SK-MEL-5 (cell line): ENCODE data around the gene TMEFF1. TPM values are rescaled to one million over a fixed set of nuclear protein-coding genes. Genes with fewer than 3 reads are reported as not detected.

Source experiments
- DNase-seq: peaks from one replicate; pipeline ENCODE4 v3.0.0-alpha.2; 2016; ENCODE audit warnings: low read depth, low spot score
- in situ Hi-C: cut with HindIII; loops from 2 replicates; pipeline ENCODE4 v1.10.0; 2016; ENCODE audit warnings: low sequenced_read_pairs, high pct_unique_total_duplicates, low pct_unique_long_range_greater_than_20kb
- total RNA-seq: library from RNA; depleted of rRNA; stranded (reverse); fragments of >200 nt; shearing (Covaris generic); gene quantifications from 2 replicates; pipeline ENCODE4 v1.2.3, GENCODE V29; 2014

Gene TMEFF1
- total RNA-seq, 1 experiment from 2014 or later: 4.3 TPM

DNA sequence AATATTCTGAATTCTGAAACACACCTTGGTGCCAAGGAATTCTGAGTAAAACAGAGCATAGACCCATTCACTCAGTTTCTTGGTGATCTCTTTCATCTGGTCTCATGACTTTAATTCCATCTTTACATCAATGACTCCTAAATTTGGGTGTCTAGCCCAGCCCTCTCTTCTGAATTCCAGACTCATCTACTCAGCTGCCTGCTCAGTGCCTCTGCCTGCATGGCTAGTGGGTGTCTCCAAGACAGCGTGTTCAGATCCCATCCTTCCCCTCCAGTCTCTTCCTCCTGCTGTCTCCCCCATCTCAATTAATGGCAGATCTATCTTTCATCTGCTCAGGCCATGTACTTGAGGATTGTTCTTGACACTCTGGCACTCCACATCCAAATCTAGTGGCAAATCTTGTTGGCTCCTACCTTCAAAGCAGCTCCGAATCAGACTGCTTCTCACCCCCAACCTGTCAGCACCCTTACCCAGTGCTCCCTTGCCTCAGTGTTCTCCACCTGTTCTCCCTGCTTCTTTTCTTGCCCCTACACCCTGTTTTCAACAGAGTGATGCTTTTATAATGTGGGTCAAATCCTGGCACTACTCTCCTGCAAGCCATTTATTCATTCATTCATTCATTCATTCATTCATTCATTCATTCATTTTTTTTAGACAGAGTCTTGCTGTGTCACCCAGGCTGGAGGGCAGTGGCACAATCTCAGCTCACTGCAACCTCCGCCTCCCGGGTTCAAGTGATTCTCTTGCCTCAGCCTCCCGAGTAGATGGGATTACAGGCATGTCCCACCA is 110.3 kb downstream of the TMEFF1 start:
- DNase-seq: no peak
- in situ Hi-C loops: loop anchor here (25.0 kb wide), 1 partner anchor 521 kb away; no protein-coding TSS in a partner anchor

DNA sequence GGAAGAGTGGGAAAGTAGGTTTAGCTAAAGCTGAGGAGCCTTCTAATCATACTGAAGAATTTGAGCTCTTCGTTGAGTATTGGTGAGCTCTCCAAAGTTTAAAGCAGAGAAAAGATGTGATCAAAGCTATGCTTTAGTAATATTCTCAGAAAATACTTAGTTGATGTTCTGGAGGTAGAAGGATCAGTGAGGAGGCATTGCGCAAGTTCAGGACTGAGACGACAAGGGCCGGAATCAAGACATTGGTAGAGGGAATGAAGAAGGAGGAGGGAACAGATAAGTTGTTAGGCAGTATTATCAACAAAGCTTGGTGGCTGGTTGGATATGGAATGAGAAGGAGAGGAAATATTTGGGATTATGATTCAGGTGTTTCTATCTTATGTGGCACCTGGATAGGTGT is 112.0 kb downstream of the TMEFF1 start:
- in situ Hi-C loops: loop anchor here (25.0 kb wide), 1 partner anchor 523 kb away; no protein-coding TSS in a partner anchor
- DNase-seq: no peak

DNA sequence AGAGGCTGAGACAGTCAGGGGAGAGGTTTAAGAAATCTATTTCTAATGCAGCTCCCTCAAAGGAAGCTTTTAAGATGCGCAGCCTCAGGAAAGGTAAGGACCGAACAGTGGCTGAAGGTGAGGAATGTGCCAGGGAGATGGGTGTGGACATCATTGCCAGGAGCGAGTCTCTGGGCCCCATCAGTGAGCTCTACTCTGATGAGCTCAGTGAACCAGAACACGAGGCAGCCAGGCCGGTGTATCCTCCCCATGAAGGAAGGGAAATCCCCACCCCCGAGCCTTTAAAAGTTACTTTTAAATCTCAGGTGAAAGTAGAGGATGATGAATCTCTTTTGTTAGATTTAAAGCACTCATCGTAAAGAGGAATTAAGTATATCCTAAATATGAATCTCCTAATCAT is 113.1 kb downstream of the TMEFF1 start:
- in situ Hi-C loops: loop anchor here (25.0 kb wide), 1 partner anchor 524 kb away; no protein-coding TSS in a partner anchor

DNA sequence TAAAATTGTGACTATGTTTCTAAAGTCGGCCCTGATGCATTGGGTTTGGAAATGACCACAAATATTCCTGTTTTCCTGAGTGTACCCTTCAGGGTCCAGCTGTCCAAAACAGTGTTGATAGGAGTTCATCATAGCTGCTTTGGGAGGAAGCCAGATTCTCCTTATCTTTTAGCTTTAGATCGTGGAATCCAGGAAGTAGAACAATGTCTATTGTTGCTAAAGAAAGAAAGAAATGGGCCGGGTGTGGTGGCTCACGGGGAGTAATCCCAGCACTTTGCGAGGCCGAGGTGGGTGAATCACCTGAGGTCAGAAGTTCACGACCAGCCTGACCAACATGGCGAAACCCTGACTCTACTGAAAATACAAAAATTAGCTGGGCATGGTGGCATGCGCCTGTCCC is 114.4 kb downstream of the TMEFF1 start:
- DNase-seq: no peak
- in situ Hi-C loops: loop anchor here (25.0 kb wide), 1 partner anchor 525 kb away; no protein-coding TSS in a partner anchor

More for the DNA sequence above, 113.1 kb downstream of the TMEFF1 start:
- DNase-seq: no peak

DNA sequence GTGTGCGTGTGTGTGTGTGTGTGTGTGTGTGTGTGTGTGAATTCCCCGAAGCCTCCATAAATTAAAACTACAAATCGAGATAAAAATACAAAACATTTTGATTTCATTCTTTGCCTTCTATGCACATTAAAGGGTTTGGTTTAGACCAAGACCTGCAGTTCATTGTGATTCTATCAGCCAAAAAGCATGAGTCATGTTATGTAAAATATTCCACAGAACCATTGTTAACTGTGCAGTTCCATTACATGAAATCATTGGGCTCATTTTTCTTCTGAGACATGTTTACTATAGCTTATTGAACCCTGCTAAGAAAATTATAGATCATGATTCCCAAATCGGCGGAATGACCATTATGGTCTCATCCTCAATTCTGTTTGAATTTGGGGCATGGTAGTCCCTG is 116.6 kb downstream of the TMEFF1 start:
- DNase-seq: no peak
- in situ Hi-C loops: loop anchor here (25.0 kb wide), 1 partner anchor 527 kb away; no protein-coding TSS in a partner anchor

DNA sequence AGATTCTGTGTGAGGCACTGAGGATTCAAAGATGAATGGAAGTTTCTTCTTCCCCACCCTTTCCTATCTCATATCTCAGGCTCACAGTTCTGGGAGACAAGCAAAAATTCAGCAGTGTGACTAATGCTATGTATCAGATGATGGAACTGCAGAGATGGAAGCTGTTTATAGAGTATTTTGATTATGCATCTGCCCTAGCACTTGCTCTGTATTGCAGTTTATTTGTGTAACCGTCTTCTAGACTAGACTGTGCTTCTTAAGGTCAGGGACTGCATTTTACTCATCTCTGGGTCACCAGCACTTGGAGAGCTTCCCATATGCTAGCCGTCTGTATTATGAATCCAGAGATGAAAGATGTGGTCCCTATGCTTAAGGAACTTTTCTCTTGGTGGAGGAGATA is 117.5 kb downstream of the TMEFF1 start:
- no peak for DNase-seq
- in situ Hi-C loops: loop anchor here (25.0 kb wide), 1 partner anchor 528 kb away; no protein-coding TSS in a partner anchor

DNA sequence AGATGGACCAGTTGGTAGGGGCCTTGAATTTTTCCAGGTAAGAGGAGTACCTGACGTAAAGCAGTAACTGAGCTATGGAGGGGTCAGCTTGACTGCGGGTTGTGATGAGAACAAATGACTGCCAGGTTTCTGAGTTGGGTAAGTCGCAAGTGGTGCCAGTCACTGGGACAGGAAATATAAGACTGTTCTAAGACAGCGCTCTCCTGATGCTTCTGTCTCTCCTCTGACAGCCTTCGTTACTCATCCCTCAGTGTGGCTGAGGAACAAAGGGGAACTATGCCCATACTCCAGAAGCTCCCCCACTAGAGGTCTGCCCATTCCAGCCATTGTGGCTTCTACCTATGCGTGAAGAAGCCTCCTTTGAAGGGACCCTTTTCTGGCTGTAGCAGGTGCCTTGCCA is 118.2 kb downstream of the TMEFF1 start:
- in situ Hi-C loops: loop anchor here (25.0 kb wide), 1 partner anchor 529 kb away; no protein-coding TSS in a partner anchor
- DNase-seq: no peak

DNA sequence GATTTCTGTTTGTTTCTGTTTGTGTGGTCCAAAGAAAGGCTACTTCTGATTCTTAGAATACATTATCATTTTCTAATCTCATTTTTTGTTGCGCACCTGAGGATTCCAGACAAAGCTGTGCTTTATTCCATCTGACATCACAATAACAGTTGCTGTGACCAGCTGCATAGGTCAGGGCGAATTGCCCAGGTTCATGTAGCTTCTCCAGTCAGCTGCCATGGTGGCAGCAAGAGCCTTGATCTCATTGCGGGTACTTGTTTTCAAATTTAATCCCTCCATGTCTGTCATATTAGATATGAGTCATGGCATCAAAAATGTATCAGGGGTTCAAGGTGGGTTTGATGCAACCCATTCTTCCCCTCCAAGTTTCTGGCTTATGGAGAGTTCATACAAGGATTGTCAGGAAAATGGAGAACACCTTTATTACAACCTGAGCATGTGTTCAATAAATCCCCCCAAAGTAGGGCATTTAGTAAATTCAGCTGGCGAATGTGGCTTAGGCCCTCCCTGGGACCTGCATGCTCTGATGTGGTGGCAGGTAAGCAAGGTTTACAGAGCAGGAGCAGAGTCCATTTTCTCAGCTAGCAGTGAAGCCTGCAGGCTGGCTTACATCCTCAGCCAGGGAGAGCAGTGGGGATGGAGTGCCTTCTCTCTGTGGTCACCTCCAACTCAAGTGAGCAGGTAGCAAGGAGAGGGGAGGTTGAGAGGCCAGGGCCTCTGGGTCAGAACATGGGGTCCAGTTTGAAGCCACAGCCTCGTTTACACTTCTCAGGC is 118.9 kb downstream of the TMEFF1 start:
- no peak for DNase-seq
- in situ Hi-C loops: loop anchor here (25.0 kb wide), 1 partner anchor 530 kb away; no protein-coding TSS in a partner anchor

DNA sequence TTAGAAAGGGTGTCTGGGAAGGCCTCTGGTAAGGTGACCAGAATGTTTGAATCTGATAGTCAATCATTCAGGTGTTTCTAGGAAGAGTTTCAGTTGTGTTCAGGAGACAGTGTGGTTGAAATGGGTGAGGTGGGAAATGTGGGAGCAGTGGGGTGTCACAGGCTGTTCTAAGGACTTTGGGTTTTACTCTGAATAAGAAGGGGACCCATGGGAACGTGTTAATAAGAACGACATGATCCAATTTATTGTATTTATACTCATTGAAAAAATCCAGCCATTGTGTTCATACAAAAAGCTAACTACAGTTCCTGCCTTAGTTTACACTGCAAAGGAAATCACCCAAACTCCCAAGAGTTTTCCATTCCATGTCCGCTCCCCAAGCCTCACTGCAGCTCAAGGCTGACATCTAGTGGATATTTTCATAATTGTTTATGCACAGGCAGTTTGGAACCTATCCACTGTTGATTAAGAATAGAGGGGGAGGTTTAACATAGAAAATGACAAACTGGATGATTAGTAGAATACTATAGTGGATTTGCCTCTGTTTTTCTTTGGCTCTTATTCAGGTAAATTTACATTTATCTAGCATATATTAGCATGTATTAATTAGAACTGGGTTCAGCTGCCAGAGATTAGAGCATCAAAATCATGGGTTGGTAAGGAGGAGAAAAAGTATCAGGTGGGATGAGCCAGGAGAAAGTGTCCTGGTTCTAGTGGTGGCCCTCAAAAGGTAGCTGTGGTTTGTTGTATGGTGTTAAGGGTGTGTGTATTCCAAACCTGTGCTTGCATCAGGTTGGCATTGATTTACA is 122.6 kb downstream of the TMEFF1 start:
- in situ Hi-C loops: loop anchor here (25.0 kb wide), 1 partner anchor 533 kb away; no protein-coding TSS in a partner anchor
- peak; percentile 80 for DNase-seq

DNA sequence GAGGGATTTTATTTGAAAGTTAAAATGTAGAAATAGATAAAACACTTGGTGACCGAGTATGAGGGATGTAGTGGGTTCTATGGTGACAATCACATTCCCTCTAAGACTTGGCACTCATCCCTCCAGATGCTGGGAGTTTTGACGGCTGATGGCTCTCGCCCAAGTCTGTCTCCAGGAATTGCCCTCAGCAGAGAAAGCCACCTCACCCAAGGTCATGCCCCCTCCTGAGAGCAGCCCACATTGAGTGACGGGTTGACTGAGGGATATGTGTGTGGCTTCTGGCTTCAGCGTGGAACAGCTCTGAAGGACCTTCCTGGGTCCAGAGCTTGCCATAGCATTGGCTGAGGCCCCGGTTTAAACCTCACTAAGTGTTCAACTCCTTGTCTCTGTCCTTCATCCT is 124.3 kb downstream of the TMEFF1 start:
- in situ Hi-C loops: loop anchor here (25.0 kb wide), 1 partner anchor 535 kb away; no protein-coding TSS in a partner anchor
- DNase-seq: no peak

DNA sequence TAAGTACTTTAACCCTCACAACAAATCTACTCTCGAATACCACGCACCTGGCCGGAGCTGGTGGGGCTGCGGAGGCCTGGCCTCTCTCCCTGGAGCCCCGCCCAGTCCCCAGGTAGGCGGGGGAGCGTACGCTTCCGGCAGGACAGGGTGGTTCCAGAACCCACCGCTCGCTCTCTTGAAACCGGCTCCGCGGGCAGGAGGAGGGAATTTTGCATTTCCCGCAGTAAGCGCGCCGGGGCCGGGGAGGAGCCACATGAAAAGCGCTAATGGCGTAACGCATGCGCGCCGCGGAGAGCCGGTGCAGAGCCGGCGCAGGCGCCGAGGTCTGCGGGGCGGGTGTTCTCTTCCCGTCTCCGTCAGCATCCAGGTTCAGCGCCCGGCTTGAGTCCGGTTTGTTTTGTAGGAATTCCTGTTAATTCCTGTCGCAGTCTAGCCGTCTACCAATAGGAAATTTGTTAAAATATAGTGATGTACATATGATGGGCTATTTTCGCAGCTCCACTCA is 125.7 kb downstream of the TMEFF1 start:
- peak; percentile 80 for DNase-seq

DNA sequence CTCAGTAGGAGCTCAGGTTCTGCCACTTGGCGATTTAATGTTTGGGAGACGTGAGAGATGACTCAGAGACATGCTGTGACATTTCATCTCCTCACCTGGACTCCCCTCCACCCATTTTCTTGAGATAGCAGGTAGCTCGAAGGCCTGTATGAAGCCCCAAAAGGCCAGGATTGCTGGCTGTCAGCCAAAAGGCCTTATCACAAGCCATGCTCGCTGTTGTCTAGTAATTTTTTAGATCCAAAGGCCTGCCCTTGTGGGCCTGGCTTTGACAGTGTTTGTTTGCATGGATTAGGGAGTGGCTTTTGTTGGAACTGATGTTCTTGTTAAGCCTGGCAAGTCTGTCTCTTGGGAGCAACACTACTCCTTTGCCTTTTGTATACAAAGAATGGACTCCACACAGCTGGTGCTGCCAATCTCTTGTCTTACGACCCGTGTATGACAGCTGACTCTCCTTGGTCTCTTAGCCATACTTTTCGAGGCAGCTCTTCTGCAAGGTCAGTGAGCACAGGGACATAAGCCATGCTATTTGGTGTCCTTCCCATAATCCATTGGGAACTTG is 127.7 kb downstream of the TMEFF1 start:
- in situ Hi-C loops: no loop called here

More for the DNA sequence above, 125.7 kb downstream of the TMEFF1 start:
- in situ Hi-C loops: loop anchor here (25.0 kb wide), 1 partner anchor 536 kb away; no protein-coding TSS in a partner anchor

DNA sequence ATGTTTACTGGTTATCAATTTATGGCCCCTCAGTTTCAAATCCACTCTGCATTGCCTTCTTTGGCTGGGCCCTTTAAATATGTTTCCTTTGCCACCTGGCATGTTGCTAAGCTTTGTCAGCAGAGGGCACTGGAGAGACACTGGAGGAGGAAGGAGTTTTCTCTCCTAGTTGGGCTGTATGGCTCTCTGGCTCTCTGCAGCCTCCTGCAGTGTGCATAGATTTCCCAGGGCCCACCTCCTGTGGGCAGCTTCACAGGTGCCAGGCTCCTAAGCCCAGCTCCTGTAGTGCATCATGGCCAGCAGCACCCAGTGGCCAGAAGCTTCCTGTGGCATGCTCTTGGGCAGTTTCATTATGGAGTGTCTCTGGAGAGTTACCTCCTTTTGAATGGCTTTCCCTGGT is 128.3 kb downstream of the TMEFF1 start:
- DNase-seq: peak; percentile 84
- in situ Hi-C loops: no loop called here

More for the DNA sequence above, 127.7 kb downstream of the TMEFF1 start:
- DNase-seq: no peak

DNA sequence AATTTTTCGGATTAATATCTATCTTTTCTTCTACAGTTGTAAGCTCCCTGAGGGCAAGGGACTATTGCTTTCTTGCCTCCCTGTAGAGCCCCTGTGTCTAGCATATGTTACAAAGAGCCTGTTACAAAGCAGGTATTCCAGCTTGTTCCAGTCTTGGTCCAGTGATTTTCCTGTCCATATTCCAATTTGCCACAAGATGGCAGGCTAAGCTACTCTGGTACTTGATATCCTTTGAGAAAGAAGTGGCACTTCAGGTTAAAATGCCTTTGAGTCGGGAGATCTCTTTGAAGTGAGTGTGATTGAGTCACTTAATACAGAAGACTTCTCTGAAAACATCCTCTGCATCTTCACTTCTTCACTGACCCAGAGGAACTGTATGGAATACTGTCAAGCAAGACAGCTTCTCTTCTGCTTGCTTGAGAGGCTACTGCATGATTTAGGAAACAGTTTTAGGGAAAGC is 129.4 kb downstream of the TMEFF1 start:
- in situ Hi-C loops: no loop called here

DNA sequence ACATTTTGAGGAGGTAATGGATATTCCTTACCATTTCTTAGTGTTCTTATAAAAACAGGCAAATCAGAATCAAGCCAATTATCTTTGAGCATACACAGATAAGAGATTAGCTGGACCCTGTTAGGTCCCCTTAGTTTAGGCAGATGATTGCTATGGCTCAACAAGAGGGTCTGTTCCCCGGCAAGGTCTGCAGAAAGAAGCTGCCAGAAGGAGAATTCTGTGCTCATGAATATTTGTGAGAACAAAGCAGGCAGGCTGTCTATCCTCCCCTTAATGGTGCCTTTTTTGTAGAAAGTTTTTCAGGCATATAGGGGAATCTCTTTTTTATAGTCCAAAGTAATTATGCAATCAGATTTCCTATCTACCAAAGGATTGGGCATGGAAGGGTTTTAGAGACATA is 132.5 kb downstream of the TMEFF1 start:
- in situ Hi-C loops: no loop called here
- no peak for DNase-seq

More for the DNA sequence above, 129.4 kb downstream of the TMEFF1 start:
- peak; percentile 80 for DNase-seq

DNA sequence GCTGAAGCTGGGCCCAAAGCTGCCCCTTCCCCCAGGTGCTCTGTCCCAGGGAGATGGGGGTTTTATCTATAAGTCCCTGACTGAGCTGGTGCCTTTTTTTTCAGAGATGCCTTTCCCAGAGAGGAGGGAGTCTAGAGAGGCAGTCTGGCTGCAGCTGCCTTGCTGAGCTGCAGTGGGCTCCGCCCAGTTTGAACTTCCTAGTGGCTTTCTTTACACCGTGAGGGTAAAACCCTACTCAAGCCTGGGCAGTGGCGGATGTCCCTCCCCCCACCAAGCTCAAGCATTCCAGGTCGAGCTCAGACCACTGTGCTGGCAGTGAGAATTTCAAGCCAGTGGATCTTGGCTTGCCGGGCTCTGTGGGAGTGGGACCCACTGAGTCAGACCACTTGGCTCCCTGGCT is 146.2 kb downstream of the TMEFF1 start:
- in situ Hi-C loops: no loop called here
- no peak for DNase-seq

DNA sequence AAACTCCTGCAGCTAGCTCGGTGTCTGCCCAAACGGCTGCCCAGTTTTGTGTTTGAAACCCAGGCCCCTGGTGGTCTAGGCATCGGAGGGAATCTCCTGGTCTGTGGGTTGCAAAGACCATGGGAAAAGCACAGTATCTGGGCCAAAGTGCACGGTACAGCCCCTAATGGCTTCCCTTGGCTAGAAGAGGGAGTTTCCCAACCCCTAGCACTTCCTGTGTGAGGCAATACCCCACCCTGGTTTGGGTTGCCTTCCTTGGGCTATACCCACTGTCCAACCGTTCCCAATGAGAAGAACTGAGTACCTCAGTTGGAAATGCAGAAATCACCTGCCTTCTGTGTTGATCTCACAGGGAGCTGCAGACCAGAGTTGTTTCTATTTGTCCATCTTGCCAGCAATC is 146.7 kb downstream of the TMEFF1 start:
- no peak for DNase-seq
- in situ Hi-C loops: no loop called here
